Esophagus muscularis mucosa (tissue), 4 donors: ENCODE measurements around the gene GTF2F2. TPM values are rescaled to one million over a fixed set of nuclear protein-coding genes. Genes with fewer than 3 reads are reported as not detected.
"Not testable (repeated sequence)": the region's sequence is repeated elsewhere in the genome, so short reads cannot be mapped to it uniquely, and the experiment has no call there.

Experiments used
- DNase-seq: peaks from one replicate; pipeline ENCODE4 v3.0.0-alpha.2; 2017; ENCODE audit errors: extremely low spot score
- H3K27ac ChIP-seq, 4 donors: fragments of 200-600 bp; sonication (generic); replicated peaks in 1 of 4; 1 replicate in 3 of 4; 2 replicates in 1 of 4; pipeline ENCODE4 v1.5.1; 2016 to 2019; ENCODE audit warnings: mild to moderate bottlenecking in 1 of 4
- H3K27me3 ChIP-seq, 4 donors: fragments of 200-600 bp; sonication (generic); one replicate each; pipeline versions ENCODE4 v1.5.1 to v1.6.0; 2016 to 2019
- H3K36me3 ChIP-seq, 4 donors: fragments of 200-600 bp; sonication (generic); one replicate each; pipeline ENCODE4 v1.5.1; 2016 to 2019
- H3K4me1 ChIP-seq, 4 donors: fragments of 200-600 bp; sonication (generic); one replicate each; pipeline ENCODE4 v1.5.1; 2016 to 2019
- H3K4me3 ChIP-seq, 4 donors: fragments of 200-600 bp; sonication (generic); 1 replicate in 2 of 4; 2 replicates in 2 of 4; pipeline ENCODE4 v1.5.1; 2016 to 2019; ENCODE audit warnings: mild to moderate bottlenecking in 4 of 4, moderate library complexity in 1 of 4
- H3K9me3 ChIP-seq, 4 donors: fragments of 200-600 bp; sonication (generic); 1 replicate in 3 of 4; 2 replicates in 1 of 4; pipeline ENCODE4 v1.5.1; 2016 to 2019
- EP300 ChIP-seq: sonication (generic); formaldehyde crosslinking; IDR thresholded peaks from one replicate; pipeline ENCODE4 v1.6.1; 2017; ENCODE audit warnings: antibody characterized with exemption
- POLR2A ChIP-seq: fragments of 450-650 bp; IDR thresholded peaks from one replicate; pipeline ENCODE4 v1.6.1; 2017; ENCODE audit warnings: antibody characterized with exemption, moderate library complexity, mild to moderate bottlenecking, low read depth
- POLR2AphosphoS5 ChIP-seq, 2 donors: sonication (generic); formaldehyde crosslinking; IDR thresholded peaks; one replicate each; pipeline ENCODE4 v1.6.1; 2017; ENCODE audit warnings: antibody characterized with exemption in 2 of 2
- WGBS: methylation state at CpG from one replicate; pipeline ENCODE4 v1.1.5; 2018; 5-methylcytosine and 5-hydroxymethylcytosine counted together
- intact Hi-C: fragments of 100-400 bp; cut with DNase I; formaldehyde crosslinking; loops from one replicate; pipeline ENCODE4 v1.15.1; 2023
- total RNA-seq, 4 donors: library from RNA; depleted of rRNA; stranded (reverse); fragments of >200 nt; gene quantifications; one replicate each; pipeline versions ENCODE4 v1.1.0 to v1.2.1, GENCODE V29; 2016
- TF ChIP-seq, protein P1 (sequence below), 3 experiments: fragments of 200-600 bp in 2 of 3; fragments of 450-650 bp in 1 of 3; sonication (generic) in 2 of 3; IDR thresholded peaks; one replicate each; pipeline ENCODE4 v1.5.1; 2017 to 2019; ENCODE audit warnings: antibody characterized with exemption in 3 of 3, mild to moderate bottlenecking in 2 of 3, moderate library complexity in 1 of 3

Gene GTF2F2
- total RNA-seq, 4 donors from 2014 or later: 12.9 to 15.1 (median 14.6) TPM

DNA sequence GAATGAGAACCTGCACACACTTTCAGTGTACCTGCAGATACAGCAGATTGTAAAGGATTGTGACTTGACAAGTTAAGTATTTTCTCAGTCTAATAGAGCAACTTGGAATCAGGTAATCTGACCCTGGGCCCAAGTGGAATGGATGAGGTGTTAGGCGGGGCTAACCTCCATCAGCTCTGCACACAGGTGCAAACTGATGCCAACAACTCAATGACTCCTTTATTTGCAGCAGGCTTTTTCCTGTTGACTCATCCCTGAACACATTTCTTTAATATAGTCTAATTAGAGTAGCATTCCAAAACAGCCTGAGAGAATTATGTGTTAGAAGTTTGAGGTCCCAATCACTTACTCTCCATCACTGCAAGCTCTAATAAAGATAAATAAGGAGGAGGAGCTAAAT lies 171.9 kb downstream of the GTF2F2 start:
- no peaks in the 10 kb centered on the region for H3K9me3 ChIP-seq
- H3K27ac ChIP-seq: no peak overlapping the region
- intact Hi-C loops: no loop called here
- no peak overlapping the region for H3K4me3 ChIP-seq
- 92% methylated on average over 1 of the region's 1 CpG for WGBS
- H3K27me3 ChIP-seq: no peaks in the 10 kb centered on the region
- TF ChIP-seq POLR2AphosphoS5 (IDR thresholded peaks at IDR 0.05) (no peak), POLR2A (no peak), EP300 (no peak)
- TF ChIP-seq, protein P1, sequence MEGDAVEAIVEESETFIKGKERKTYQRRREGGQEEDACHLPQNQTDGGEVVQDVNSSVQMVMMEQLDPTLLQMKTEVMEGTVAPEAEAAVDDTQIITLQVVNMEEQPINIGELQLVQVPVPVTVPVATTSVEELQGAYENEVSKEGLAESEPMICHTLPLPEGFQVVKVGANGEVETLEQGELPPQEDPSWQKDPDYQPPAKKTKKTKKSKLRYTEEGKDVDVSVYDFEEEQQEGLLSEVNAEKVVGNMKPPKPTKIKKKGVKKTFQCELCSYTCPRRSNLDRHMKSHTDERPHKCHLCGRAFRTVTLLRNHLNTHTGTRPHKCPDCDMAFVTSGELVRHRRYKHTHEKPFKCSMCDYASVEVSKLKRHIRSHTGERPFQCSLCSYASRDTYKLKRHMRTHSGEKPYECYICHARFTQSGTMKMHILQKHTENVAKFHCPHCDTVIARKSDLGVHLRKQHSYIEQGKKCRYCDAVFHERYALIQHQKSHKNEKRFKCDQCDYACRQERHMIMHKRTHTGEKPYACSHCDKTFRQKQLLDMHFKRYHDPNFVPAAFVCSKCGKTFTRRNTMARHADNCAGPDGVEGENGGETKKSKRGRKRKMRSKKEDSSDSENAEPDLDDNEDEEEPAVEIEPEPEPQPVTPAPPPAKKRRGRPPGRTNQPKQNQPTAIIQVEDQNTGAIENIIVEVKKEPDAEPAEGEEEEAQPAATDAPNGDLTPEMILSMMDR (IDR thresholded peaks at IDR 0.05): no peak
- H3K4me1 ChIP-seq: no peaks in the 10 kb centered on the region
- no peak for DNase-seq
- H3K36me3 ChIP-seq: peaks cover 0 to 14% (median 9%) of the 10 kb centered on the region in 4 donors

DNA sequence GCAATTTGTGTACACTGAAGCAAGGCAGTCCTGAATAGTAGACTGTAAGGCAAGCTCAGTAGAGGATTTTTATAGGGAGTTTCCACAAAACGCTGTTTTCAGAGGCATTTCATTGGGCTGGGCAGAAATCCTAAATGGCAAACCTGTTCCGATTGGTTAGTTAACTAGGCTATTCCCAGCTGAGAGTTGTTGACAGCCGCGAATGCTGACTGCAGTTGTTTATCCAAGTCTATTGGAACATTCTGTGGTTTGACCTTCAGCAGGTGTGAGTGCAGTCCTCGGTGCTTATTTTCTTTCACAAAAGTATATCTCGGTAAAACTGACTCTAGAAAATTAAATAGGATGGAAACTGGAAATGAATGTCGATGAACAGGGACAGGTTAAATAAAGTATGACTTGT lies 175.2 kb downstream of the GTF2F2 start:
- TF ChIP-seq POLR2AphosphoS5 (IDR thresholded peaks at IDR 0.05): no peak
- no peak for TF ChIP-seq POLR2A
- TF ChIP-seq EP300: no peak
- TF ChIP-seq, protein P1 (IDR thresholded peaks at IDR 0.05): no peak
- no peak for DNase-seq
- WGBS: 85% methylated on average over 7 of the region's 7 CpGs

DNA sequence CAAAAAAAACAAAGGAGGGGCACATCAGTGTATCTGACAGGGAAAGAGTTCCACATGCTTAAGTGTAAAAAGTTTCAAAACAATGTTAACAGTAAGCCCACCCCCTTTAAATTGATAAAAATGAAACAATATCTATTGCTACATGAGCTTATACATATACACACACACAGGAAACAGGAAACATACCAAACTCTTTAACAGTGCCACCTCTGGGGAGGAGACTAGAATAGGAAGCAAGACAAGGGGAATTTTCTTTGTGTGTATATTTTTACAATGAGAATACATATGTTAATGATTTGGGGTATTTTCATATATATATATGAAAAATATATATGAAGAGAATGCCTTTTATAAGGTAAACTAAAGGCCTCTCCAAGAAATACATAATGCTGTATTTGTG lies 175.9 kb downstream of the GTF2F2 start:
- no peak for DNase-seq
- TF ChIP-seq, protein P1 (IDR thresholded peaks at IDR 0.05): no peak
- TF ChIP-seq POLR2AphosphoS5 (IDR thresholded peaks at IDR 0.05) (no peak), POLR2A (no peak), EP300 (no peak)
- H3K36me3 ChIP-seq: no peaks in the 10 kb centered on the region
- H3K4me3 ChIP-seq: no peak overlapping the region
- intact Hi-C loops: no loop called here
- H3K27ac ChIP-seq: no peak overlapping the region
- peaks cover 0 to 5% (median 0%) of the 10 kb centered on the region in 4 donors for H3K27me3 ChIP-seq
- H3K4me1 ChIP-seq: no peaks in the 10 kb centered on the region
- H3K9me3 ChIP-seq: no peaks in the 10 kb centered on the region

More for the DNA sequence above, 175.2 kb downstream of the GTF2F2 start:
- H3K27ac ChIP-seq: no peak overlapping the region
- H3K27me3 ChIP-seq: no peaks in the 10 kb centered on the region
- no peaks in the 10 kb centered on the region for H3K36me3 ChIP-seq
- intact Hi-C loops: no loop called here
- H3K9me3 ChIP-seq: no peaks in the 10 kb centered on the region
- H3K4me3 ChIP-seq: no peak overlapping the region
- H3K4me1 ChIP-seq: no peaks in the 10 kb centered on the region

DNA sequence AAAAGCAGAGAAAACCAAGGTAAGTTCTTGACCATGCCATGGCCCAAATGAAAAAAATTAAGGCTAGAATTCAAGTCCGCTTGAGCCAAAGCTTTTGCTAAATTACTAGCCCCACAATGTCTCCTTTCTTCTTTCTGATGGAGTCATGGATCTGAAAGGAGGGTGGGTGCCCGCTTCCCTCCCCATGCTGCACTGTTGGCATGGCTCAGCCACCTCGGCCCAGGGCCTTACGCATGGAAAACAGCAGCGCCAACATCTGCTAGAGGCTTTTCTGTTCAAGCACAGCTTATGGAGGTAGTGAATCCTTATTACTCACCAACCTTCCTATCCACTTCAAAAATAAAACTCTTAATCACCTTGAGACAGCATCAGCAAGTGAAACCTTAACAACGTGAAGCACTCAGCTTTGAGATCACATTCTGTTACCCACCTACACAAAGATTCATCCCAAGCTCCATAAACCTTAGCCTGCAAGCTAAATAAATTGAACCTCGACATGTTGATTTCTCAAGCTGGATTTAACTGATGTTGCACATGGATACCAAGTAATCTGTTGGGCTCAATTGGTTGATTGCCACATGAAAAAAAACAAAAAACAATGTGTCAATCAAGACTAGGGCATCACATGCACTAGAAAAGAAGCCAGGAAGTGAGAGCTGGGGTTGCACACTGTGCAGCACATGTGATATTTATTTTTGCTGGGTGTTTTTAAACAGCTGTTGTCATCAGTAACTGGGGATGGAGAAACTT lies 177.3 kb downstream of the GTF2F2 start:
- Histone ChIP-seq H3K36me3 (no peaks in the 10 kb centered on the region), H3K27ac (no peak overlapping the region), H3K27me3 (peaks cover 0 to 13% (median 0%) of the 10 kb centered on the region in 4 donors), H3K4me3 (no peak overlapping the region), H3K9me3 (no peaks in the 10 kb centered on the region), H3K4me1 (no peaks in the 10 kb centered on the region)
- no peak for DNase-seq
- WGBS: 78% methylated on average over 7 of the region's 7 CpGs
- TF ChIP-seq POLR2AphosphoS5 (IDR thresholded peaks at IDR 0.05) (no peak), POLR2A (no peak), EP300 (no peak)
- TF ChIP-seq, protein P1 (IDR thresholded peaks at IDR 0.05): no peak
- intact Hi-C loops: no loop called here

DNA sequence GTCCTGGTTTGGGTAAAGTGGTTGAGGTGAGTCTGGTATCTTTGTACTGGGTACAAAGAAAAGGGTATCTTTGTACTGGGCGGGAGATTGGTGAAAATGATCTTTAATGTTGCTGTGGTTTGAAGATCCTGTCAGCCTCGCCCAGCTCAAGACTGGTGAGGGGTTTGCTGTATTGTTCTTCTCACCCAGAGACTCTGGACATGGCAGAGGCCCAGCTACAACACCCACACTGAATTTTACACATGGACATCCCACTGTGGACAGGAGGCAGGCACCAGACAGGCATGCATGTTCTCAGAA lies 177.8 kb downstream of the GTF2F2 start:
- Histone ChIP-seq H3K27me3 (peaks cover 0 to 13% (median 0%) of the 10 kb centered on the region in 4 donors), H3K36me3 (no peaks in the 10 kb centered on the region), H3K4me1 (no peaks in the 10 kb centered on the region), H3K27ac (no peak overlapping the region), H3K4me3 (no peak overlapping the region), H3K9me3 (no peaks in the 10 kb centered on the region)
- 88% methylated on average over 2 of the region's 2 CpGs for WGBS
- no peak for TF ChIP-seq POLR2AphosphoS5 (IDR thresholded peaks at IDR 0.05)
- TF ChIP-seq, protein P1 (IDR thresholded peaks at IDR 0.05): no peak
- TF ChIP-seq EP300: no peak
- TF ChIP-seq POLR2A: no peak
- DNase-seq: no peak
- intact Hi-C loops: no loop called here

DNA sequence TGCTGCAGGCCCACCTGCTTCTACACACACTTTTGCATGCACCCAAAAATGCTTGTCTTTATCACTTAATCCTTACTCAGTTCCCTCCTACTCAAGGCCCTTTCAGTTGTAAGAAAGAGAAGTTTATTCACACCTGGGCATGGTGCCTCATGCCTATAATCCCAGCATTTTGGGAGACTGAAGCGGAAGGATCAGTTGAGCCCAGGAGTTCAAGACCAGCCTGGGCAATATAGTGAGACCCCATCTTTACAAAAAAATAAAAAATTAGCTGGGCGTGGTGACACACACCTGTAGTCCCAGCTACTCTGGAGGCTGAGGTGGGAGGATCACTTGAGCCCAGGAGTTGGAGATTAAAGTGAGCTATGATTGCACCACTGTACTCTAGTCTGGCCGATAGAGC lies 178.2 kb downstream of the GTF2F2 start:
- WGBS: 96% methylated on average over 3 of the region's 3 CpGs
- intact Hi-C loops, H3K27ac ChIP-seq, DNase-seq, H3K4me3 ChIP-seq, H3K4me1 ChIP-seq, H3K9me3 ChIP-seq, H3K36me3 ChIP-seq: not testable (repeated sequence)
- H3K27me3 ChIP-seq: peaks cover 0 to 17% (median 0%) of the 10 kb centered on the region in 4 donors
